Mucosa of gallbladder (tissue), 1 donor: ENCODE results near the gene SPTBN1. TPM values are rescaled to one million over a fixed set of nuclear protein-coding genes. Genes with fewer than 3 reads are reported as not detected.

Experiments
- DNase-seq: peaks from one replicate; pipeline ENCODE4 v3.0.0-alpha.2; 2020; ENCODE audit warnings: low spot score
- total RNA-seq: library from RNA; stranded (reverse); gene quantifications from one replicate; pipeline ENCODE4 v1.2.1, GENCODE V29; 2021
- donor health status: DM: no; HTN: no; CAD: no.

Gene SPTBN1
- total RNA-seq, 1 donor from 2014 or later, result 433 TPM

GRCh38 chr2:54630858-54631497, 174.9 kb downstream of the SPTBN1 start:
- DNase-seq, result no peak

- DNase-seq, result no peak
These were observed 175.6 kb downstream of the SPTBN1 start for GRCh38 chr2:54631755-54632154.

- no peak for DNase-seq
These were observed 176.9 kb downstream of the SPTBN1 start for GRCh38 chr2:54632733-54633692.

- DNase-seq, result no peak
These were observed 177.9 kb downstream of the SPTBN1 start for GRCh38 chr2:54634021-54634420.

GRCh38 chr2:54634564-54635511, 178.7 kb downstream of the SPTBN1 start:
- no peak for DNase-seq

GRCh38 chr2:54635554-54636152, 179.5 kb downstream of the SPTBN1 start:
- no peak for DNase-seq

GRCh38 chr2:54636415-54637139, 180.4 kb downstream of the SPTBN1 start:
- DNase-seq, result no peak

GRCh38 chr2:54638103-54638502, 182.0 kb downstream of the SPTBN1 start:
- DNase-seq, result no peak

GRCh38 chr2:54638774-54639187, 182.7 kb downstream of the SPTBN1 start:
- DNase-seq, result no peak

- DNase-seq, result no peak
These were observed 183.5 kb downstream of the SPTBN1 start for GRCh38 chr2:54639609-54640008.

GRCh38 chr2:54640834-54641540, 184.9 kb downstream of the SPTBN1 start:
- no peak for DNase-seq

GRCh38 chr2:54641988-54642387, 185.9 kb downstream of the SPTBN1 start:
- no peak for DNase-seq

GRCh38 chr2:54642677-54643430, 186.7 kb downstream of the SPTBN1 start:
- DNase-seq, result no peak

- no peak for DNase-seq
These were observed 188.1 kb downstream of the SPTBN1 start for GRCh38 chr2:54644236-54644635.

GRCh38 chr2:54646170-54646927, 190.2 kb downstream of the SPTBN1 start:
- DNase-seq, result no peak

- no peak for DNase-seq
These were observed 192.1 kb downstream of the SPTBN1 start for GRCh38 chr2:54648256-54648655.

- no peak for DNase-seq
These were observed 193.1 kb downstream of the SPTBN1 start for GRCh38 chr2:54649191-54649590.

- DNase-seq, result no peak
These were observed 193.5 kb downstream of the SPTBN1 start for GRCh38 chr2:54649633-54650032.

- DNase-seq, result no peak
These were observed 194.5 kb downstream of the SPTBN1 start for GRCh38 chr2:54650612-54651011.
